Stomach (tissue), 4 donors: ENCODE data around the gene RPL36.

Source experiments
- POLR2A ChIP-seq, 4 donors: fragments of 450-650 bp; IDR thresholded peaks; one replicate each; pipeline ENCODE4 v1.6.1; 2016; ENCODE audit warnings: antibody characterized with exemption in 4 of 4, control low read depth in 2 of 4, mild to moderate bottlenecking in 1 of 4, moderate library complexity in 1 of 4
- POLR2AphosphoS5 ChIP-seq, 3 donors: sonication (generic); formaldehyde crosslinking; IDR thresholded peaks; one replicate each; pipeline ENCODE4 v1.6.1; 2016; ENCODE audit warnings: antibody characterized with exemption in 3 of 3
- TF ChIP-seq, protein P1 (sequence below), 7 experiments: fragments of 450-650 bp in 4 of 7; fragments of 200-600 bp in 3 of 7; sonication (generic) in 3 of 7; IDR thresholded peaks; one replicate each; pipeline ENCODE4 v1.5.1; 2016 to 2019; ENCODE audit warnings: antibody characterized with exemption in 7 of 7, control low read depth in 2 of 7, mild to moderate bottlenecking in 1 of 7

DNA sequence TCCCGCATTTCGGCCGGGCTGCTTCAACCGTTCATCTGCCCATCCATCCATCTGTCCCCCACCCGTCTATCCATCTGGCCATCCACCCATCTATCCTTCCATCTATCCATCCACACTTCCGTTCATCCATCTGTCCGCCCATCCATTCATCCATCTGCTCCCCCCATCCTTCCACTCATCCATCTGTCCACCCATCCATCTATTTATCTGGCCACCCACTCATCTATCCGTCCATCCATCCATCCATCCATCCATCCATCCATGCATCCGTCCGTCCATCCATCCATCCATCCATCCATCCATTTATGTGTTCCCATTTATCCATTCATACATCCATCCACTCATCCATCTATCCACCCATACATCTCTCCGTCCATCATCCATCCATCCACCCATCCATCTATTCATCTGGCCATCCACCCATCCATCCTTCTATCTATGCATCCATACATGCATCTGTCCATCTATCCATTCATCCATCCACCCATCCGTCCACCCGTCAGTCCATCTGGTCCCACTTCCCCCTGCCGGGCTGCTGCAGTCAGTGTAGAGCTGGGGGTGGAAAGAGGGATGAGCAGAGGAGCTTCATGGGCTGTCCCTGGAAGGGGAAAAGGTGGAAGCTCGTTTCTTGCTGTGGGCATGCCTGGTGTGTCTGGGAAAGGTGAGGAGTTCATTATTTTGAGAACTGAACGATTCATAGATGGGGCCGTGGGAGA lies 8.5 kb upstream of the RPL36 start:
- TF ChIP-seq, protein P1, sequence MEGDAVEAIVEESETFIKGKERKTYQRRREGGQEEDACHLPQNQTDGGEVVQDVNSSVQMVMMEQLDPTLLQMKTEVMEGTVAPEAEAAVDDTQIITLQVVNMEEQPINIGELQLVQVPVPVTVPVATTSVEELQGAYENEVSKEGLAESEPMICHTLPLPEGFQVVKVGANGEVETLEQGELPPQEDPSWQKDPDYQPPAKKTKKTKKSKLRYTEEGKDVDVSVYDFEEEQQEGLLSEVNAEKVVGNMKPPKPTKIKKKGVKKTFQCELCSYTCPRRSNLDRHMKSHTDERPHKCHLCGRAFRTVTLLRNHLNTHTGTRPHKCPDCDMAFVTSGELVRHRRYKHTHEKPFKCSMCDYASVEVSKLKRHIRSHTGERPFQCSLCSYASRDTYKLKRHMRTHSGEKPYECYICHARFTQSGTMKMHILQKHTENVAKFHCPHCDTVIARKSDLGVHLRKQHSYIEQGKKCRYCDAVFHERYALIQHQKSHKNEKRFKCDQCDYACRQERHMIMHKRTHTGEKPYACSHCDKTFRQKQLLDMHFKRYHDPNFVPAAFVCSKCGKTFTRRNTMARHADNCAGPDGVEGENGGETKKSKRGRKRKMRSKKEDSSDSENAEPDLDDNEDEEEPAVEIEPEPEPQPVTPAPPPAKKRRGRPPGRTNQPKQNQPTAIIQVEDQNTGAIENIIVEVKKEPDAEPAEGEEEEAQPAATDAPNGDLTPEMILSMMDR (IDR thresholded peaks at IDR 0.05), result no peak
- no peak for TF ChIP-seq POLR2A (IDR thresholded peaks at IDR 0.05)
- no peak for TF ChIP-seq POLR2AphosphoS5 (IDR thresholded peaks at IDR 0.05)
